ENCODE data around the gene FGF18. TPM values are rescaled to one million over a fixed set of nuclear protein-coding genes. Genes with fewer than 3 reads are reported as not detected.

The FGF18 gene
- total and polyA plus RNA-seq, 2 donors (not counting 3 experiments of a cell fraction or from before 2014, with no cell fraction given), result 0.04 to 0.27 TPM

GRCh38 chr5:171462928-171463861 is 43.7 kb downstream of the FGF18 start:
- no peak for DNase-seq (ENCODE audit: low read depth, low spot score)
- intact Hi-C loops (cut with micrococcal nuclease) (no loop called here), dilution Hi-C loops (cut with MboI; ENCODE audit: extremely low pct_ligation_motif_present, low sequenced_read_pairs) (no loop called here)
- ChIA-PET CTCF (interaction anchor here (0.9 to 1.5 kb wide), 2 partner anchors 9 to 11 kb away, joined by 3 to 4 read pairs; no protein-coding TSS in a partner anchor), POLR2A (no interaction called here)
- no peak for FAIRE-seq
- Histone ChIP-seq H3K9ac (replicated peaks; ENCODE audit: extremely low read depth, insufficient read depth, low read length) (no peak overlapping the region), H2AFZ (ENCODE audit: low read depth, low read length) (no peak overlapping the region), H3K4me2 (ENCODE audit: insufficient read depth, low read length) (no peak overlapping the region), H3K9me1 (replicated peaks; ENCODE audit: control insufficient read depth, extremely low read depth, insufficient read depth, low read length) (no peaks in the 10 kb centered on the region), H3K36me3 (ENCODE audit: control insufficient read depth in 2 of 2, extremely low read depth in 1 of 2, insufficient read depth in 2 of 2, low read length in 2 of 2) (no peaks in the 10 kb centered on the region), H3K27ac (ENCODE audit: insufficient read depth, low read depth, low read length) (no peak overlapping the region), H3K4me3 (replicated peaks in 1 of 3; ENCODE audit: insufficient read depth in 1 of 3, low read depth in 1 of 3, low read length in 3 of 3) (no peak overlapping the region), H3K4me1 (ENCODE audit: control insufficient read depth, extremely low read depth, insufficient read depth, low read length) (no peaks in the 10 kb centered on the region), H3K9me3 (replicated peaks; ENCODE audit: control insufficient read depth, insufficient read depth, low read length) (no peaks in the 10 kb centered on the region), H3K27me3 (ENCODE audit: control insufficient read depth in 2 of 2, insufficient read depth in 2 of 2, low read length in 2 of 2) (no peaks in the 10 kb centered on the region), H4K20me1 (replicated peaks; ENCODE audit: control insufficient read depth, extremely low read depth, insufficient read depth, low read length) (no peaks in the 10 kb centered on the region), H3K79me2 (ENCODE audit: control insufficient read depth, insufficient read depth, low read length) (no peaks in the 10 kb centered on the region)
- TF ChIP-seq EZH2 (IDR thresholded peaks at IDR 0.05; ENCODE audit: borderline replicate concordance, low read depth, low read length, severe bottlenecking) (no peak), JUN (IDR thresholded peaks at IDR 0.05; ENCODE audit: borderline replicate concordance, insufficient read depth, insufficient read length, low read depth) (no peak), MAX (IDR thresholded peaks at IDR 0.05; ENCODE audit: insufficient read depth, insufficient read length) (no peak), FOS (IDR thresholded peaks at IDR 0.05; ENCODE audit: borderline replicate concordance, insufficient read depth, low read length) (no peak), POLR2AphosphoS5 (IDR thresholded peaks at IDR 0.05; ENCODE audit: insufficient read depth, low read depth, low read length) (no peak), POLR2A (IDR thresholded peaks at IDR 0.05; ENCODE audit: low read depth, low read length) (no peak), CTCF (IDR thresholded peaks at IDR 0.05; ENCODE audit: extremely low read depth in 1 of 2, insufficient read depth in 1 of 2, low read depth in 1 of 2, low read length in 2 of 2) (no peak), MYC (IDR thresholded peaks at IDR 0.05; ENCODE audit: low read depth, low read length) (no peak), GATA2 (IDR thresholded peaks at IDR 0.05; ENCODE audit: insufficient read depth, insufficient read length, low read depth, low read length) (no peak)
- BruUV-seq (replicated peaks), result no TSS peak

Measured in endothelial cell of umbilical vein (primary cell).